Neural crest cell (in vitro differentiated cells): ENCODE data around the gene SIRPD. TPM values are rescaled to one million over a fixed set of nuclear protein-coding genes. Genes with fewer than 3 reads are reported as not detected.

ENCODE experiments used
- DNase-seq: peaks from one replicate; pipeline ENCODE4 v3.0.0; 2021; ENCODE audit warnings: low read depth, mixed read lengths, low spot score
- H3K27ac Mint-ChIP-seq: one replicate; pipeline ENCODE4 v1.8.0; 2021; ENCODE audit warnings: mild to moderate bottlenecking, mixed read lengths; ENCODE audit not compliant: unreplicated experiment
- H3K27me3 Mint-ChIP-seq: 2 replicates; pipeline ENCODE4 v1.8.0; 2021; ENCODE audit warnings: low read depth, mild to moderate bottlenecking, mixed read lengths
- H3K36me3 Mint-ChIP-seq: 2 replicates; pipeline ENCODE4 v1.8.0; 2021; ENCODE audit warnings: low read depth, mild to moderate bottlenecking, mixed read lengths
- H3K4me1 Mint-ChIP-seq: 2 replicates; pipeline ENCODE4 v1.8.0; 2021; ENCODE audit warnings: mixed read lengths
- H3K4me3 Mint-ChIP-seq: one replicate; pipeline ENCODE4 v1.8.0; 2021; ENCODE audit warnings: mild to moderate bottlenecking, mixed read lengths
- H3K9me3 Mint-ChIP-seq: 2 replicates; pipeline ENCODE4 v1.8.0; 2021; ENCODE audit warnings: mixed read lengths
- total RNA-seq: library from RNA; stranded (reverse); gene quantifications from 2 replicates; pipeline ENCODE4 v1.2.1, GENCODE V29; 2021
- TF ChIP-seq, protein P1 (sequence below): fragments of 200-600 bp; sonication (generic); conservative IDR thresholded peaks from 2 replicates; pipeline ENCODE4 v1.5.0; 2021; ENCODE audit warnings: antibody characterized with exemption, mild to moderate bottlenecking

The SIRPD gene
- total RNA-seq, 1 donor from 2014 or later, result not detected

DNA sequence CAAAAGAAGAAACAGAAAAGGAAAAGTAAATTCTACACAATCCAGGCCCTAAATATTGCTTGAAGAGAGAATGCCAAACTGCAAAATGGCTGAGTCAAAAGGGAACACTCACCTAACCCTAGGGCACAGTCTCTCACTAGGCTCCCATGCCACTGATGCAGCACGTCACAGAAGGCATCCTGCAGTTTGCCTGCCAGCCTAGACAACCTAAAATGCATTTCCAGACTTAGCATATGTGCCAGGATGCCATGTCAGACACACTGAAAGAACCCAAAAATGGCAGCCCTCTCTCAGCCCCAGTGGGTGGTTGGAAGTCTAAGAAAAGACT lies 10.6 kb upstream of the SIRPD start:
- DNase-seq, result no peak
- Mint-ChIP-seq H3K4me3 (no peak overlapping the region), H3K27me3 (peaks cover 15% of the 10 kb centered on the region), H3K36me3 (no peaks in the 10 kb centered on the region), H3K4me1 (no peaks in the 10 kb centered on the region), H3K9me3 (no peaks in the 10 kb centered on the region), H3K27ac (no peak overlapping the region)
- TF ChIP-seq, protein P1, sequence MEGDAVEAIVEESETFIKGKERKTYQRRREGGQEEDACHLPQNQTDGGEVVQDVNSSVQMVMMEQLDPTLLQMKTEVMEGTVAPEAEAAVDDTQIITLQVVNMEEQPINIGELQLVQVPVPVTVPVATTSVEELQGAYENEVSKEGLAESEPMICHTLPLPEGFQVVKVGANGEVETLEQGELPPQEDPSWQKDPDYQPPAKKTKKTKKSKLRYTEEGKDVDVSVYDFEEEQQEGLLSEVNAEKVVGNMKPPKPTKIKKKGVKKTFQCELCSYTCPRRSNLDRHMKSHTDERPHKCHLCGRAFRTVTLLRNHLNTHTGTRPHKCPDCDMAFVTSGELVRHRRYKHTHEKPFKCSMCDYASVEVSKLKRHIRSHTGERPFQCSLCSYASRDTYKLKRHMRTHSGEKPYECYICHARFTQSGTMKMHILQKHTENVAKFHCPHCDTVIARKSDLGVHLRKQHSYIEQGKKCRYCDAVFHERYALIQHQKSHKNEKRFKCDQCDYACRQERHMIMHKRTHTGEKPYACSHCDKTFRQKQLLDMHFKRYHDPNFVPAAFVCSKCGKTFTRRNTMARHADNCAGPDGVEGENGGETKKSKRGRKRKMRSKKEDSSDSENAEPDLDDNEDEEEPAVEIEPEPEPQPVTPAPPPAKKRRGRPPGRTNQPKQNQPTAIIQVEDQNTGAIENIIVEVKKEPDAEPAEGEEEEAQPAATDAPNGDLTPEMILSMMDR, result no peak

DNA sequence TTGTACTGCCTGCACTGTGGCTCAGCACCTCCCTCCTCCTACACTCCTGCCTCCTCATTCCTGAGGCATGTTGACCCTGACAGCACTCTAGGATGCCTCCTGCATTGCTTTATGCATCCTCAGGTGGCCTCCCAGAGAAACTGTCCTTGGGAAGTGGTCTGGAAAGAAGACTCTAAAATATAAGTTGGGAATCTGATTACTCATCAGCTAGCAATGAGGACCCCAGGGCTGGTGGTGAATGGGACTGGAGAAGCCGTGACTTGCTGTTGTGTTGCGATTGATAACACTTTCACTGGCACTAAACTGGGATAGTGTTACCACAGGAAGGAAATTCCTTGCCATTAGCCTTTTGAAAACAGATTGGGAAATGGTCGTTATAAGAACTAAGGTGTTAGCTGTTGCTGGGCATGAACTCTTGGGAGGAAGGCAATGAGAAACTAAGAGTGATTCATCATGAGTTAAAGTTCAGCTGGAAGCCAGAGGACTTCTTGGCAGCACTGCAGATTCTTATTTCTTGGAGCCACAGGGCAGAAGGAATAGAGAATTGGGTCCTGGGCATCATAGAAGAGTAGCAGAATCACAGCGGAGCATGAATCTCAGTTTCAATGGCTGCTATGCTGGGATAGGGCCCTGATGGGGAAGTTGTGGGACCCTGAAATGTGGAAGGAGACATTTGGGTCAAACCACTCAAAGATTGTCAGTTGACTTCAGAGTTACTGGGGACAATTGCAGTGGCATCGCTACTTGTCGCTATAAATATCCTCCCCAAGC lies 10.1 kb upstream of the SIRPD start:
- no peak overlapping the region for H3K4me3 Mint-ChIP-seq
- no peaks in the 10 kb centered on the region for H3K36me3 Mint-ChIP-seq
- peaks cover 4% of the 10 kb centered on the region for H3K9me3 Mint-ChIP-seq
- no peaks in the 10 kb centered on the region for H3K4me1 Mint-ChIP-seq
- no peak overlapping the region for H3K27ac Mint-ChIP-seq
- DNase-seq, result no peak
- TF ChIP-seq, protein P1, result no peak
- peaks cover 20% of the 10 kb centered on the region for H3K27me3 Mint-ChIP-seq

DNA sequence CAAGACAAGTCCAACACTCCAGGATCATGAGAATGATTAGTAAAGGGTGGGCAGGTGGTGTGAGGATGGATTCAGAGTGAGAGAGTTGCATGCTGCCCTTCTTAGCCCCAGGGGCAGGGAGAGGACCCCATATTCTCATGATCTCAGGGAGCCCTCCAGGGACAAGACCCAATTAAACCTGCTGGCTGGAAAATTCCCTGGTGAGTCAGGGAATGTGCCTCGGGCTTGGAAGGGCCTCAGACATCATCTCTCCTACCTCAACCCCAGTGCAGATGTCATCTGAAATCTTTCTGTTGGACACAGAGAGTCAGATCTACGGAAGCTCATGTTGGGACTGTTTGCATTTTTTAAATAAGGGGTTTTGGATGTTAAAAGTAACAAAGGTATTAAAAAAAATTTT lies 9.2 kb upstream of the SIRPD start:
- no peaks in the 10 kb centered on the region for H3K36me3 Mint-ChIP-seq
- no peak for DNase-seq
- no peak overlapping the region for H3K4me3 Mint-ChIP-seq
- H3K9me3 Mint-ChIP-seq, result peaks cover 5% of the 10 kb centered on the region
- H3K27me3 Mint-ChIP-seq, result peaks cover 26% of the 10 kb centered on the region
- no peak overlapping the region for H3K27ac Mint-ChIP-seq
- H3K4me1 Mint-ChIP-seq, result no peaks in the 10 kb centered on the region
- TF ChIP-seq, protein P1, result no peak

DNA sequence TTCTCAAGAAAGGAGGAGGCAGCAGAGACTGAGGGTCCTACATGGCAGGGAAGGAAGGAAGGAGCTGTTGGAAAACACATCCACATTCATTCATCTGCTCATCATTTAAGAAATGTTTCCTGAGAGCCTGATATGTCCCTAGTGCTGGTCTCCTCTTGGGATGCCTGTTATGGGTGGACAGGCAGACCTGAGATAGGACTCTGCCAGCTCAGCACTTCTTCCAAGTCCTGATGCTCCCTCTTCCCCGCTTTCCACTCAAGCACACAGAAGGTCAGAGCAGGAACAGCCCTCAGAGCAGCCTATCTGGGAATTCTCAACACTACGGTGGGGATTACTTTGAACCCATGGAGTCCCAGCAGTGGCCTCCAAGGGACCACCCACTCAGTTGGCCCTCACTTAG lies 8.0 kb upstream of the SIRPD start:
- H3K27me3 Mint-ChIP-seq, result peaks cover 33% of the 10 kb centered on the region
- TF ChIP-seq, protein P1, result no peak
- H3K36me3 Mint-ChIP-seq, result no peaks in the 10 kb centered on the region
- no peak for DNase-seq
- peaks cover 5% of the 10 kb centered on the region for H3K9me3 Mint-ChIP-seq
- H3K4me1 Mint-ChIP-seq, result no peaks in the 10 kb centered on the region
- no peak overlapping the region for H3K27ac Mint-ChIP-seq
- H3K4me3 Mint-ChIP-seq, result no peak overlapping the region

DNA sequence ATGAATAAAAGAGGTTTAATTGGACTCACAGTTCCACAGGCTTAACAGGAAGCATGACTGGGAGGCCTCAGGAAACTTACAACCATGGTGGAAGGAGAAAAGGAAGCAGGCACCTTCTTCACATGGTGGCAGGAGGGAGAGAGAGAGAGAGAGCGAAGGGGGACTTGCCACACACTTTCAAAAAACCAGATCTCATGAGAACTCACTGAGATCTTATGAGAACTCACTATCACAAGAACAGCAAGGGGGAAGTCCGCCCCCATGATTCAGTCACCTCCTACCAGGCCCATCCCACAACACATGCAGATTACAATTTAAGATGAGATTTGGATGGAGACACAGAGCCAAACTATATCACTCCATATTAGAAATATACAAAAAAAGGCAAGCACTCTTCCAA lies 6.1 kb upstream of the SIRPD start:
- H3K4me3 Mint-ChIP-seq, result no peak overlapping the region
- H3K36me3 Mint-ChIP-seq, result no peaks in the 10 kb centered on the region
- H3K27ac Mint-ChIP-seq, result no peak overlapping the region
- peaks cover 9% of the 10 kb centered on the region for H3K9me3 Mint-ChIP-seq
- H3K4me1 Mint-ChIP-seq, result no peaks in the 10 kb centered on the region
- TF ChIP-seq, protein P1, result no peak
- DNase-seq, result no peak
- H3K27me3 Mint-ChIP-seq, result peaks cover 45% of the 10 kb centered on the region
